Activated naive CD8-positive, alpha-beta T cell treated with anti-CD3 and anti-CD28 coated beads, Interleukin-2, amount 10 ng/mL, durations not matched to agents 7 days and 5 days (primary cell): ENCODE measurements around the gene CUL3. TPM values are rescaled to one million over a fixed set of nuclear protein-coding genes. Genes with fewer than 3 reads are reported as not detected.

Experiments
- ATAC-seq: fragments of 150-1000 bp; cut with Tn5 transposase; one replicate; pipeline ENCODE4 v1.10.0; 2021; ENCODE audit warnings: low read depth, moderate library complexity
- POLR2A ChIA-PET: fragments of 350-600 bp; sonication (Branson Sonifier 250); formaldehyde crosslinking; loops from one replicate; lab custom pipeline; 2021; ENCODE audit warnings: antibody characterized with exemption; lab: Charles Lee
- DNase-seq: peaks from one replicate; pipeline ENCODE4 v3.0.0; 2021
- H3K27ac Mint-ChIP-seq: one replicate; pipeline ENCODE4 v1.8.0; 2022; ENCODE audit warnings: mild to moderate bottlenecking, mixed read lengths
- H3K27me3 Mint-ChIP-seq: one replicate; pipeline ENCODE4 v1.8.0; 2022; ENCODE audit warnings: mild to moderate bottlenecking, moderate library complexity, mixed read lengths
- H3K36me3 Mint-ChIP-seq: one replicate; pipeline ENCODE4 v1.8.0; 2021; ENCODE audit warnings: mild to moderate bottlenecking, mixed read lengths
- H3K4me1 Mint-ChIP-seq: one replicate; pipeline ENCODE4 v1.8.0; 2021; ENCODE audit warnings: mixed read lengths
- H3K4me3 Mint-ChIP-seq: one replicate; pipeline ENCODE4 v1.8.0; 2022; ENCODE audit warnings: mild to moderate bottlenecking, moderate library complexity, mixed read lengths
- H3K9me3 Mint-ChIP-seq: one replicate; pipeline ENCODE4 v1.8.0; 2021; ENCODE audit warnings: mixed read lengths
- total RNA-seq, 2 experiments: library from RNA; stranded (reverse); gene quantifications; one replicate each; pipeline ENCODE4 v1.2.3, GENCODE V29; 2021

The CUL3 gene
- total RNA-seq, 2 experiments from 2014 or later = 78.4 to 81.5 TPM

DNA sequence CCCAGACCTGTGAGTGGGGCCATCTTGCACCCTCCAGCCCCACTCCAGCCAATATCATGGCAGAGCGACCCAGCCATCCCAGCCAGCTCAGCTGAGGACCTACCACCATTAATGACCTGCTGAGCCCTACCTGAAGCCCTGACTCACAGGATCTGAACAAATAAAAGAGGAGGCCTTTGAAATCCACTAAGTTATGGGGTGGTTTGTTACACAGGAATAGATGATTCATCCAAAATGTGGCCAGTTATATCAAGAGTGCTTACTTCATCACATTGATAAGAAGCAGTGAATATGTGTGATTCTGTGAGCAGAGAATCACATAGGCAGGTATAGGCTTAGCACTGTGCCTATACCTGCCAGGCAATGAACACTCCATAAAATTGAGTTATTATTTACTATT, 148.5 kb downstream of the CUL3 start:
- no peaks in the 10 kb centered on the region for H3K9me3 Mint-ChIP-seq
- no peak for DNase-seq
- POLR2A ChIA-PET = no interaction called here
- H3K4me1 Mint-ChIP-seq = peaks cover 4% of the 10 kb centered on the region
- no peak for ATAC-seq
- peaks cover 25% of the 10 kb centered on the region for H3K27me3 Mint-ChIP-seq
- no peaks in the 10 kb centered on the region for H3K36me3 Mint-ChIP-seq
- no peak overlapping the region for H3K27ac Mint-ChIP-seq
- H3K4me3 Mint-ChIP-seq = no peak overlapping the region

DNA sequence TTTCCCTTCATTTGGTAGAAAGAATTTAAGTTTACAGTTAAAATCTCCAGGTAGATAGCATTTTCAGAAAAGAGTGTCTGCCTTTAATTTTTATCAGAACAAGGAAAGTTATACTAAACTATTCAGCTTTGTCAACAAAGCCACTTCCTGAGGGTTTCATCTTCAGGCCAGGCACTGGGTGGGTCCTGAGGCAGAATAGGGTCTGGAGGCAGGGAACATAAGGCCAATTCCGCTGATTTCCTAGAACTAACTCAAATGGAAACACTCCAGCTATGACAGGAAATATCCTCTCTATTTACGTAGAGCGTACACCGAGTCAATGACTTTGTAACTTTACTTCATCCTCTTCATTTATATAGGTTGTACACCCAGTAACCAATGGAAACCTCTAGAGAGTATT, 150.5 kb downstream of the CUL3 start:
- Mint-ChIP-seq H3K9me3 (peaks cover 3% of the 10 kb centered on the region), H3K36me3 (no peaks in the 10 kb centered on the region), H3K27ac (no peak overlapping the region)

DNA sequence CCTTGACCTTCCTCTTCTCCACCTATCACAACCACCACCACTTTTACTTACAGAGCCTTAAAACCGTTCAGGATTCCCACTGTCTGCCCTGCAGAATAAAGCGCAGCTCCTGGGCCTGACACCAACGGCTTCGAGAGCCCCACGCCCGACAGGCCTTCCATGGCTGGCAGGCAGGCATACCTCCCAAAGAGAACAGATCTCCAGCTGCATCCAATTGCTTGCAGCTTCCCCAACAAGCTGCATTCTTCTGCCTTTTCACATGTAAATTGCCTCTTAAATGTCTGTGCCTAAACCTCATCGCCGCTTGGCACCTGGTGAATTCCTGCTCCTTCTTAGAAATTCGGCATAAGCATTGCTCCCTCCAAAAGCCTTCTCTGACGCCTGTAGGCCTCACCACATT, 151.7 kb downstream of the CUL3 start:
- H3K27ac Mint-ChIP-seq = no peak overlapping the region
- POLR2A ChIA-PET = no interaction called here

More for the DNA sequence above, 150.5 kb downstream of the CUL3 start:
- Mint-ChIP-seq H3K4me3 (no peak overlapping the region), H3K4me1 (peaks cover 4% of the 10 kb centered on the region), H3K27me3 (peaks cover 5% of the 10 kb centered on the region)
- ATAC-seq (no peak), DNase-seq (no peak)
- POLR2A ChIA-PET = no interaction called here

DNA sequence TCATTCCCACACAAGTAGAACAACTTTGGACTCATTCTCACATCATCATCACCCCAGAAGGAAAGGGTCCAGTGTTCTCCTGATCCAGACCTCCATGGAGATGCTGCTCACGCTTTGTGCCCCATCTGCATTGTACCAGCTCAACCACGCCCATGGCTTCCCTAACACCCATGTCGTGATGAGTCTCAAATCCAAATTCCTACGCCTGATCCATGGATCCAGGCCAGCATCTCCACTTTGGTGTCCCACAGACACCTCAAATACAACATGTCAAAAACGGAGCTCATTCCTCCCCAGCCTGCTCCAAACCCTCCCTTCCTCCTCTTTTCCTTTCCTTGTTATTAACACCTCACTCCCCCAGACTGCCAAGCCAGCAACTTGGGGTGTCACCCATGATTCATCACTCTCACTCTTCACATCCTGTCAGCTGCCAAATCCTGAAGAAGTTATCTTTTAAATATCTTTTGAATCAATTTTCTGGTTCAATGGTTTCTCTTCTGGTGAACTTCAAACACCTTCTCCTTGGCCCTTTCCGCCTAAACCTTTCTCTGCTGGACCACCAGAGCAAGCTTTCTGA, 153.1 kb downstream of the CUL3 start:
- H3K9me3 Mint-ChIP-seq = peaks cover 3% of the 10 kb centered on the region
- no peak for ATAC-seq
- H3K27me3 Mint-ChIP-seq = peaks cover 2% of the 10 kb centered on the region
- no peaks in the 10 kb centered on the region for H3K36me3 Mint-ChIP-seq
- no peak overlapping the region for H3K4me3 Mint-ChIP-seq
- POLR2A ChIA-PET = no interaction called here
- peaks cover 4% of the 10 kb centered on the region for H3K4me1 Mint-ChIP-seq
- H3K27ac Mint-ChIP-seq = no peak overlapping the region
- no peak for DNase-seq

More for the DNA sequence above, 151.7 kb downstream of the CUL3 start:
- DNase-seq (no peak), ATAC-seq (no peak)
- Mint-ChIP-seq H3K4me1 (peaks cover 4% of the 10 kb centered on the region), H3K27me3 (peaks cover 2% of the 10 kb centered on the region), H3K9me3 (peaks cover 3% of the 10 kb centered on the region), H3K4me3 (no peak overlapping the region), H3K36me3 (no peaks in the 10 kb centered on the region)

DNA sequence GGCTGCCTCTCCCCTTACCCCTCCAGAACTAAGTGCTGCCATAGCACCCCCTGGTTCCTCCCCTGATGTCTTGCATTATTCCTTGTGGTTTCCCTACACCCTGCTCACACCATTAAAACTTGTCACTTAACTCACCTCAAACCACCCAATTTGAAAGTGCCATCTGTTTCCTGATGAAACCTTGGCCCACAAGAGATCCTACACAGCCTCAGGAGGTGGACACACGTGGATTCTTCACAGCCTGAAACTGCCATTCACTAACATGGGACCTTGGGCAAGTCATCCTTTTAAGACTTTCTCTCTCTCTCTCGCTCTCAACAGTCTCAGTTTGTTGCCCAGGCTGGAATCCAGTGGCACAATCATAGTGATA, 155.7 kb downstream of the CUL3 start:
- DNase-seq (no peak), ATAC-seq (no peak)
- H3K36me3 Mint-ChIP-seq = peaks cover 2% of the 10 kb centered on the region
- POLR2A ChIA-PET = no interaction called here
- H3K27ac Mint-ChIP-seq = no peak overlapping the region
- H3K9me3 Mint-ChIP-seq = peaks cover 7% of the 10 kb centered on the region
- peaks cover 4% of the 10 kb centered on the region for H3K4me1 Mint-ChIP-seq
- H3K27me3 Mint-ChIP-seq = peaks cover 5% of the 10 kb centered on the region
- no peak overlapping the region for H3K4me3 Mint-ChIP-seq

DNA sequence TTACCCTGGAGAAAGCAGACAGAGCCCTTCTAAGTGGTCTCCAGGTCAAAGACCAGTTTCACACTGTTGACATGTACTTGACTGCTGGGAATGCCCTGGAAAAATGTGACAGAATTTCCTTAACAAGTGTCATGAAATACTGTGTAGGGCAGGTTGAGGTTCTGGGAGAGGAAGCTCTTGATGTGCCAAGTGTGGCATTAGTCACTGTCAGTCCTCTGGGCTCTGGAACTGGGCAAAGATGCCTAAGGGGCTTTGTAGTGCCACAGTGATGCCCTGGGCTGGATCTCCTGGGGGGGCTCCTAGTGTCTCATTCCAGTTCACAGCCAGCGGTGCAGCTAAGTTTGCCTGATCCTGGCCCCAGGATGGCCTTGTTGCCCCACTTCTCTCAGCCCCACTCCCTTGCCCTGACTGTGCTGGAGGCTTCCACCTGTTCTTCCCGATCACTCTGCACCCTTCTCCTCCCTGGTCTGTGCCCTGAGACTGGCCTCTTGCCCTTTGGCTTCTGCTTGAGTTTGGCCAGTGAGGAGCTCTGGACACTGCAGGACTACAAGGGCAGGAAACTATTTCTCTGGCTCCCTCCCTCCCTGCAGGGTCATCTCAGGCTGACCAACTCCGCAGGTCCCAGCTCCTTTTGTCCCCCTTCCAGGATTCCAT, 156.2 kb downstream of the CUL3 start:
- no peak overlapping the region for H3K4me3 Mint-ChIP-seq
- H3K4me1 Mint-ChIP-seq = peaks cover 4% of the 10 kb centered on the region
- no peak overlapping the region for H3K27ac Mint-ChIP-seq
- H3K36me3 Mint-ChIP-seq = peaks cover 2% of the 10 kb centered on the region
- no peak for ATAC-seq
- H3K27me3 Mint-ChIP-seq = peaks cover 7% of the 10 kb centered on the region
- DNase-seq = no peak
- peaks cover 7% of the 10 kb centered on the region for H3K9me3 Mint-ChIP-seq
- POLR2A ChIA-PET = no interaction called here

DNA sequence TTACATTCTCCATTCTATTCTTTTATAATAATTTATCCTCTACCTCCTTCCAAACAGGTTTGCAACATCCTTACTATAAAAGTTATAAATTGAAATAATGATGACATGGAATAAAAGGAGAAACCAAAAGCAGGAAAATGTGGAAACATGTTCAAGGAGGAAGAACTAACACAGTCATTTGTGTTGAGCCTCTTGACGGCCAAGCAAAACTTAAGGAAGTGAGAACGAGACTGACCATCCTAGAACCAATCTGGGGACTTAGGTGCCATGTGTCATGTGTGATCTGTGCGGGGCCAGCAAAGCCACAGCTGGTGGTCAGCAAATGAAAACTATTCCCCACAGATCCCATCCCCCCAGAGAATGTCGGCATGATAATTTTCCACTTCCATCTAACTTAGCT, 157.7 kb downstream of the CUL3 start:
- DNase-seq = no peak
- Mint-ChIP-seq H3K9me3 (peaks cover 7% of the 10 kb centered on the region), H3K4me1 (peaks cover 3% of the 10 kb centered on the region), H3K27ac (no peak overlapping the region), H3K4me3 (no peak overlapping the region), H3K27me3 (peaks cover 7% of the 10 kb centered on the region), H3K36me3 (peaks cover 2% of the 10 kb centered on the region)
- POLR2A ChIA-PET = no interaction called here
- ATAC-seq = no peak

DNA sequence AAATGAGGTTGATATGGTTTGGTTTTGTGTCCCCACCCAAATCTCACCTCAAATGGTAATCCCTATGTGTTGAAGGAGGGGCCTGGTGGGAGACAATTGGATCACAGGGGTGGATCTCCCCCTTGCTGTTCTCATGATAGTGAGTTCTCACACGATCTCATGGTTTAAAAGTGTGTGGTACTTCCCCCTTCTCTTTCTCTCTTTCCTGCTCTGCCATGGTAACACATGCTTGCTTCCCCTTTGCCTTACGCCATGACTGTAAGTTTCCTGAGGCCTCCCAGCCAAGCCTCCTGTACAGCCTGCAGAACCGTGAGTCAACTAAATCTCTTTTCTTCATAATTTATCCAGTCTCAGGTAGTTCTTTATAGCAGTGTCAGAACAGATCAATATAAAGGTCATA, 158.5 kb downstream of the CUL3 start:
- H3K9me3 Mint-ChIP-seq = peaks cover 7% of the 10 kb centered on the region
- ATAC-seq (no peak), DNase-seq (no peak)
- POLR2A ChIA-PET = no interaction called here
- H3K4me3 Mint-ChIP-seq = no peak overlapping the region
- H3K4me1 Mint-ChIP-seq = no peaks in the 10 kb centered on the region
- peaks cover 2% of the 10 kb centered on the region for H3K36me3 Mint-ChIP-seq
- H3K27ac Mint-ChIP-seq = no peak overlapping the region
- peaks cover 7% of the 10 kb centered on the region for H3K27me3 Mint-ChIP-seq

DNA sequence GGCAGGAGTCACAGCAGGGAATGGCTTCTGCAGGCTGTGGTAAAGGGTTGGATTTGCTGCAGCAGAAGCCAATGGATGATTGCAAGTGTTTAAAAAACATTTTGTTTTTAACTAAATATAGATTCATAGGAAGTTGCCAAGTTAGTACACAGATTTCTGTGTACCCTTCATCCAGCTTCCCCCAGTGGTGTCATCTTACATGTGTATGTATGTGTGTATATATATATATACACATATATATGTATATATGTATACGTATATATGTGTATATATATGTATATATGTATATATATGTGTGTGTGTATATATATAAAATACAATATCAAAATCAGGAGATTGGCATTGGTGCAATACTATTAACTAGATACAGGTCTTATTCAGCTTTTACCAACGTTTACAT, 164.1 kb downstream of the CUL3 start:
- Mint-ChIP-seq H3K4me3 (no peak overlapping the region), H3K27me3 (peaks cover 2% of the 10 kb centered on the region), H3K27ac (no peak overlapping the region), H3K9me3 (peaks cover 2% of the 10 kb centered on the region), H3K36me3 (peaks cover 2% of the 10 kb centered on the region), H3K4me1 (no peaks in the 10 kb centered on the region)
- POLR2A ChIA-PET = no interaction called here
- ATAC-seq (no peak), DNase-seq (no peak)

Other genes with a start within 250 kb of the CUL3 start
- gene FAM124B, start 183.3 kb downstream of the CUL3 start, total RNA-seq = under 1 TPM; 0.17 to 0.34 TPM
- gene CCDC195, start 131.0 kb upstream of the CUL3 start, total RNA-seq = not detected